ENCODE measurements around the gene GABARAPL1. TPM values are rescaled to one million over a fixed set of nuclear protein-coding genes. Genes with fewer than 3 reads are reported as not detected.
"Not testable (repeated sequence)": the region's sequence is repeated elsewhere in the genome, so short reads cannot be mapped to it uniquely, and the experiment has no call there.

Gene GABARAPL1
- total RNA-seq, 4 donors from 2014 or later: 122 to 269 (median 193) TPM

DNA sequence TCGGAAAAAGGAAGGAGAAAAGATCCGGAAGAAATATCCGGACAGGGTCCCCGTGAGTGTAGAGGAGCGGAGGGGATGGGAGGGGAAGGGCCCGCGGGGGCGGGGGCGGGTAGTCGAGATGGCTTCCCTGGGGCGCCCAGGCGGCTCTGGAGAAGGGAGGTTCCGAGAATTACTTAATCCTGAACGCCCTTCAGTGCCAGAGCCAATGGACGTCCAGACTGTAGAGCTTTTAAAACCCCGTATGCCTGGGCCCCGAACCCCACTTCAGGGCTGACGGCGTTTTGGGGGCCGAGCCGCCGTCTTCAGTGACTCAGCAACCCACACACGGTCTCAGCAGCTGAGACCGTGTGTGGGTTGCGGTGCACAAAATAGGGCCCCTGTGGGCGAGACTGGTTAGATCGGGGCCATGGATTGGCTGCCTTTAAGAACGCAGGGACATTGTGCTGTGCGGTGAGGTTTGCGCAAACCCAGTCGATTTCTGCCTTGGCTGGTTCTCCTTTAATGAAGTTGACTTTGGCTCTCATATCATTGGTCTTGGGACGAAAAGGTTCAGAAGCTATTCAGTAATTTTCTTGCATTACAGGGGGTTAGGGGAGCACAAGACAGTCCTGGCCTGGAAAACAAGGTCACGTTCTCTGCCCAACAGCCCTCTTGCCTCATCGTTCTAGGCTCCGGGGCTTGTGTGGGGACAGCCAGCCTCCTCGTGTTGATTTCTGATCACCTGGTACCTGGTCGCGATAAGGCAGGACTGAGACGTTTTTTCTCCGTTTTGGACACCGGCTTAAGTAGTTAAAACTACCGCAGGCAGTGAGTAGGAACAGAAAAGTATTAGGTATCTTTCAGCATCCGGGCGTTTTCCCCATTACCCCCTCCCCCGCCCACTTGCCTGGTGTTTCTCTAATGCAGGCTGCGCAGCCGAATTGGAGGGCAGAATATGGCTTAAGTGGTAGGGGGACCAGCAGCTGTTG, 775 bp downstream of the GABARAPL1 start:
- Histone ChIP-seq H3K36me3 (peaks cover 0 to 24% of the 10 kb centered on the region in 2 donors), H3K4me1 (peaks cover 0 to 39% (median 0%) of the 10 kb centered on the region in 3 donors), H3K9me3 (no peaks in the 10 kb centered on the region), H3K27me3 (no peaks in the 10 kb centered on the region), H3K27ac (peak overlapping the region; percentile 98 to 99 (median 98)), H3K4me3 (peak overlapping the region; percentile 78 to 83)
- WGBS, 2 donors (ENCODE audit: low coverage in 1 of 2): 1 to 2% methylated on average over 9 to 26 of the region's 47 CpGs
- ATAC-seq: peak; percentile 58
- TF ChIP-seq EP300 (IDR thresholded peaks at IDR 0.05): no peak
- TF ChIP-seq, protein P1, sequence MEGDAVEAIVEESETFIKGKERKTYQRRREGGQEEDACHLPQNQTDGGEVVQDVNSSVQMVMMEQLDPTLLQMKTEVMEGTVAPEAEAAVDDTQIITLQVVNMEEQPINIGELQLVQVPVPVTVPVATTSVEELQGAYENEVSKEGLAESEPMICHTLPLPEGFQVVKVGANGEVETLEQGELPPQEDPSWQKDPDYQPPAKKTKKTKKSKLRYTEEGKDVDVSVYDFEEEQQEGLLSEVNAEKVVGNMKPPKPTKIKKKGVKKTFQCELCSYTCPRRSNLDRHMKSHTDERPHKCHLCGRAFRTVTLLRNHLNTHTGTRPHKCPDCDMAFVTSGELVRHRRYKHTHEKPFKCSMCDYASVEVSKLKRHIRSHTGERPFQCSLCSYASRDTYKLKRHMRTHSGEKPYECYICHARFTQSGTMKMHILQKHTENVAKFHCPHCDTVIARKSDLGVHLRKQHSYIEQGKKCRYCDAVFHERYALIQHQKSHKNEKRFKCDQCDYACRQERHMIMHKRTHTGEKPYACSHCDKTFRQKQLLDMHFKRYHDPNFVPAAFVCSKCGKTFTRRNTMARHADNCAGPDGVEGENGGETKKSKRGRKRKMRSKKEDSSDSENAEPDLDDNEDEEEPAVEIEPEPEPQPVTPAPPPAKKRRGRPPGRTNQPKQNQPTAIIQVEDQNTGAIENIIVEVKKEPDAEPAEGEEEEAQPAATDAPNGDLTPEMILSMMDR (IDR thresholded peaks at IDR 0.05): peak in 1 of 4 experiments; percentile 5
- TF ChIP-seq POLR2A (IDR thresholded peaks at IDR 0.05): peak; percentile 62 to 78
- TF ChIP-seq POLR2AphosphoS5 (IDR thresholded peaks at IDR 0.05): peak; percentile 72

DNA sequence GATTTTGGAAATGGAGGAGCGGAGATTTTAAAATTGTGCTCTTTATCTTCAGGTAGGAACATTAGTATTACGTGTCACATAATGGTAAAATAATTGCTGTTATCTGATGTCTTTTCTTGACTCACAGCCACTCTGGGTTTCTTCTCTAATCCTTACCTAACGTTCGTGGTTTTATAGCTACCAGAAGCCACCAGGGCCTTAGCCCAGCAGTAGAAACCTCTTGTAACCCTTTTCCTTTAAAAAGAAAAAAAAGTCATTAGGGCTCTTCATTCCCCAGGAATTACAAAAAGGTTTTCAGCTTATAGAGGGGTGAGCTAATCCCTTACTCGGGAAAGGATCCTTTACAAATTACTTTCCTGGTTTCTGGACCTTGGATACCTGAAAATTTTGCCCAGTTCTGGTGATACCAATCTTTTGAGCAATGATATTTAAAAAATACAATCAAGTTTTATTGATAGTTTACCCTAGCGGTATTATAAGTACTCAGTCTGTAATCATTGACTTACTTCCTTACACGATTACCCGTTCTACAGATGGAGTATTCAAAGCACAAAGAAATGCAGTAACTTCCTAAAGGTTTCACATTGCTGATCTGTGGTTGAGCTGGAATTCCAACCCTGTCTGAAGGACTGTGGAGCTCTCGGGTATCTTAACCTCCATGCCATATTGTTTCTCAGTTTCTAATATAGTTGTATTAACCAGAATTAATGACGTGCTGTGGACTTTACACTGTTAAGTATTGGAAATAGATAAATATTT, 1.6 kb downstream of the GABARAPL1 start:
- no peaks in the 10 kb centered on the region for H3K9me3 ChIP-seq
- no peak for ATAC-seq
- H3K27me3 ChIP-seq: no peaks in the 10 kb centered on the region
- 12 to 14% methylated on average over 10 of the region's 10 CpGs for WGBS, 2 donors (ENCODE audit: low coverage in 1 of 2)
- H3K36me3 ChIP-seq: peaks cover 0 to 32% of the 10 kb centered on the region in 2 donors
- H3K27ac ChIP-seq: peak overlapping the region; percentile 98 to 99 (median 98)
- H3K4me3 ChIP-seq: peak overlapping the region; percentile 78 to 83
- H3K4me1 ChIP-seq: peaks cover 0 to 41% (median 0%) of the 10 kb centered on the region in 3 donors
- TF ChIP-seq EP300 (IDR thresholded peaks at IDR 0.05): no peak
- TF ChIP-seq, protein P1 (IDR thresholded peaks at IDR 0.05): no peak

DNA sequence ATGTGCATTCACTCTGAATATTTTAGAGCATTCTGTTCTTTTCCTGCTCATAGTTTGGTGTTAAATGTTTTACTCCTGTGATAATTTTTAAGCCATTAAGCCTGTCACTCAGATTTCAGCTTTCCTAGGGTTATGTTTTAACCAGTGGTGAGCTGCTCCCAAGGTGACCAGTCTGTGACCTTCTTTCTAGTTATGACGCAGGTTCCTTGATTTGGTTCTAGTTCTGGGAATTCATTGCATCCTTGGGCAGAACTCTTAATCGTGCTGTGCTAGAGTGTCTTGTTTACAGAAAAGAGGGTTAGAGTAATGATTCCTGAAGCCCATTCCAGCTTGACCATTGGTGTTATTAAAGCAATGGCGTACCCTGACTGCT, 2.2 kb downstream of the GABARAPL1 start:
- peak overlapping the region; percentile 98 to 99 (median 98) for H3K27ac ChIP-seq
- peaks cover 0 to 38% of the 10 kb centered on the region in 2 donors for H3K36me3 ChIP-seq
- peaks cover 0 to 44% (median 2%) of the 10 kb centered on the region in 3 donors for H3K4me1 ChIP-seq
- 50 to 61% methylated on average over 2 to 3 of the region's 3 CpGs for WGBS, 2 donors (ENCODE audit: low coverage in 1 of 2)
- ATAC-seq: no peak
- peak overlapping the region; percentile 78 to 83 for H3K4me3 ChIP-seq
- no peaks in the 10 kb centered on the region for H3K9me3 ChIP-seq
- H3K27me3 ChIP-seq: no peaks in the 10 kb centered on the region
- TF ChIP-seq, protein P1 (IDR thresholded peaks at IDR 0.05): no peak
- TF ChIP-seq POLR2AphosphoS5 (IDR thresholded peaks at IDR 0.05): peak; percentile 64
- no peak for TF ChIP-seq POLR2A (IDR thresholded peaks at IDR 0.05)

DNA sequence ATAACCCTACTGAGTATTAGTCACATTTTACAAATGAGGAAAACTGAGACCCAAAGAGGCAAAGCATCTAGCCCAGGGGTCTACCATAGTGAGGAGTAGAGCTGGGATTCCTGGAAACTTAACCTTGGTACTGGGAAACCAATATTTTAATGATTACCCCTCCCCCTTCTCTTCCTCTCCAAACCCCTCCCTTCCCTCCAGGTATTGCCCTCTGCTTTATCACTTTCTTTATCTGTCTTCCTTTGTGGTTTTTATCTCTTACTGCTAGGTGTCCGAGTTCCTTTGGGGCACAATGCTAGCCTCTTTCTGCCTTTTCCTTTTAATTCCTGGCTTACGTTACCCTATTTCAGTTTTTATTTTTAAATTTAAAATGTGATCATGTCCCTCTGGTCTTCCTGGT, 2.8 kb downstream of the GABARAPL1 start:
- H3K4me3 ChIP-seq: peak overlapping the region; percentile 78 to 83
- WGBS, 2 donors (ENCODE audit: low coverage in 1 of 2): 65 to 83% methylated on average over 2 of the region's 2 CpGs
- peaks cover 0 to 49% (median 8%) of the 10 kb centered on the region in 3 donors for H3K4me1 ChIP-seq
- TF ChIP-seq, protein P1 (IDR thresholded peaks at IDR 0.05): no peak
- no peaks in the 10 kb centered on the region for H3K27me3 ChIP-seq
- no peak for ATAC-seq
- H3K9me3 ChIP-seq: no peaks in the 10 kb centered on the region
- H3K27ac ChIP-seq: peak overlapping the region in 3 of 4 donors; percentile 98 to 99 (median 99)
- H3K36me3 ChIP-seq: peaks cover 0 to 43% of the 10 kb centered on the region in 2 donors

DNA sequence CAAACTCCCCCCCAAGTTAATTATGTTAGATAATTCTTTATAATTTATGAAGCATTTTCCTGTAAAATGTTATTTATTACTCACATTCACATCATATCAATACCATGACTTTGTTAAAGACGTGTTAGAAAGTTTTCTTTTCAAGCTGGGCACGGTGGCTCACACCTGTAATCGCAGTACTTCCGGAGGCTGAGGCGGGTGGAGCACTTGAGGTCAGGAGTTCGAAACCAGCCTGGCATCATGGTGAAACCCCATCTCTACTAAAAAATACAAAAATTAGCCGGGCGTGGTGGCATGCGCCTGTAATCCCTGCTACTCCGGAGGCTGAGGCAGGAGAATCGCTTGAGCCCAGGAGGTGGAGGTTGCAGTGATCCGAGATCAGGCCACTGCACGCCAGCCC, 3.3 kb downstream of the GABARAPL1 start:
- 80 to 96% methylated on average over 7 to 11 of the region's 13 CpGs for WGBS, 2 donors (ENCODE audit: low coverage in 1 of 2)
- H3K4me1 ChIP-seq: peaks cover 0 to 54% (median 13%) of the 10 kb centered on the region in 3 donors
- H3K4me3 ChIP-seq: peak overlapping the region in 1 of 2 donors; percentile 83
- H3K27me3 ChIP-seq, ATAC-seq, H3K9me3 ChIP-seq: not testable (repeated sequence)
- peaks cover 0 to 48% of the 10 kb centered on the region in 2 donors for H3K36me3 ChIP-seq
- H3K27ac ChIP-seq: peak overlapping the region in 2 of 4 donors; percentile 98 to 99
